GM12892 (cell line): Measurements from ENCODE around the gene USP48.

Source experiments
- POLR2A ChIP-seq: IDR thresholded peaks from 2 replicates; pipeline ENCODE4 v1.6.1; 2011; ENCODE audit warnings: low read depth, low read length, control low read depth
- POLR2AphosphoS5 ChIP-seq: IDR thresholded peaks from 2 replicates; pipeline ENCODE4 v1.6.1; 2011; ENCODE audit warnings: low read depth, low read length, control low read depth
- TAF1 ChIP-seq: IDR thresholded peaks from 2 replicates; pipeline ENCODE4 v1.6.1; 2011; ENCODE audit warnings: low read depth, mild to moderate bottlenecking, control low read depth, low read length, borderline replicate concordance

GRCh38 chr1:21721295-21721985, 61.5 kb downstream of the USP48 start:
- TF ChIP-seq POLR2A, result no peak
- no peak for TF ChIP-seq POLR2AphosphoS5
- no peak for TF ChIP-seq TAF1
